T-helper 1 cell treated with Interleukin-12 subunit alpha and Interleukin-12 subunit beta and Interleukin-4 antibody, amounts not matched to agents 30 ng/mL and 1 ng/mL, for 36 hours (primary cell): ENCODE results near the gene ROBO3. TPM values are rescaled to one million over a fixed set of nuclear protein-coding genes. Genes with fewer than 3 reads are reported as not detected.

ENCODE experiments used
- intact Hi-C: fragments of 100-400 bp; cut with micrococcal nuclease; formaldehyde crosslinking; loops from one replicate; pipeline ENCODE4 v1.15.1; 2024
- total RNA-seq: library from RNA; stranded (reverse); gene quantifications from 2 replicates; pipeline ENCODE4 v1.2.3, GENCODE V29; 2022

Gene ROBO3
- total RNA-seq, 1 donor from 2014 or later, result 5.6 TPM

DNA sequence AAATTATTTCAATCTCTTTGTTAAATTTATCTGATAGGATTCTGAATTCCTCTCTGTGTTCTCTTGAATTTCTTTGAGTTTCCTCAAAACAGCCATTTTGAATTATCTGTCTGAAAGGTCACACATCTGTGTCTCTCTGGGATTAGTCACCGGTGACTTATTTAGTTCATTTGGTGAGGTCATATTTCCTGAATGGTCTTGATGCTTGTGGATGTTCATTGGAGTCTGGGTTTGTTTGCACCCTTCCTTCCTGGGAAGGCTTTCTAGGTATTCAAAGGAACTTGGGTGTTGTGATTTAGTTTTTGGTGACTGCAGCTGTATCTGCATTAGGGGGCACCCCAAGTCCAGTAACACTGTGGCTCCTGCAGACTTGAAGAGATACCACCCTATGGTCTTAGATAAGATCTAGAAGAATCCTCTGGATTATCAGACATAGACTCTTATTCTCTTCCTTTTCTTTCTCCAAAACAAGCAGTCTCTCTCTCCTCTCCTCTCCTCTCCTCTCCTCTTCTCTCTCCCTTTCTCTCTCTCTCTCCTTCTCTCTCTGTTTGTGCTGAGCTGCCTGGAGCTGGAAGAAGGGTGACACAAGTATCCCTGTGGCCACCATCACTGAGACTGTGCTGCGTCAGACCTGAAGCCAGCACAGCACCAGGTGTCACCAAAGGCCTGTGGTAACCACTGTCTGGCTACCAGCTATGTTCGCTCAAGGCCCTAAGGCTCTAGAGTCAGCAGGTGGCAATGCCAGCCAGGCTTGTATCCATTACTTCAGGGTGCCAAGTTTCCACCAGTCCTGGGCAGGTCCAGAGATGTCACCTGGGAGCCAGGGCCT, 50.5 kb downstream of the ROBO3 start:
- intact Hi-C loops, result loop anchor here (1.0 kb wide), 1 partner anchor 122 kb away; no protein-coding TSS in a partner anchor

DNA sequence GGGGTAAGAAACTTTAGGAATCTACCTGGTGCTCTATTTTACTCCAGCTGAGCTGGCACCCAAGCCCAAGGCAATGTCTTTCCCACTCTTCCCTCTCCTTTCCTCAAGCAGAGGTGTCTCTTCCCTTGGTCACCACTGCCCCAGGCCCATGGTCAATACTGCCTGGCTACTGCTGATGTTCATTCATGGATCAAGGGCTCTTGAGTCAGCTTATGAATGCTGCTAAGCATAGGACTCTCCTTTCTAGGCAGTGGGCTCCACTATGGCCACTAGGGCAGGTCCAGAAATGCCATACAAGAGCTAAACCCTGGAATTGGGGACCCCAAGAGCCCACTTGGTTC, 51.1 kb downstream of the ROBO3 start:
- intact Hi-C loops, result no loop called here

DNA sequence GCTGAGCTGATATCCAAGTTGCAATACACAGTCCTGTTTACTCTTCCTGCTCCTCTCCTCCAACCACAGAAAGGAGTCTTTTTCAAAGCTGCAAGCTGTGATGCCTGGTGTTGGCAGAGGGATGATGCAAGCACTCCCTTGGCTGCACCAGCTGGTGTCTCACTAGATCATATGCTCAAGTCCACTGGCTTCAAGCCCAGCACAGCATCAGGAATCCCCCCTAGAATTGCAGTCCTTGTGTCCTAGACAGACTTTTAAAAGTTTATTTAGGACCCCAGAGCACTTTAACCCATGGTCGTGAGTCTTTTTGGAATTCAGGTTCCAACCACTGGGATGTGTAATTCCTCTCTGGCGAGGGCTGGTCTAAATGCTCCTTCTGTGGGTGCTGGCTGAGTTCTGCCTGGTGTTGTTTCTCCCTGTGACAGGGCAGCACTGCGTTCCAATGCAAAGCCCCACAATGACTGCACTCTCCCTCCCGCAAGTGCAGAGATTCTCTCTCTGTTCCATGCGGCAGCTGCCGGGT, 51.9 kb downstream of the ROBO3 start:
- intact Hi-C loops, result no loop called here

DNA sequence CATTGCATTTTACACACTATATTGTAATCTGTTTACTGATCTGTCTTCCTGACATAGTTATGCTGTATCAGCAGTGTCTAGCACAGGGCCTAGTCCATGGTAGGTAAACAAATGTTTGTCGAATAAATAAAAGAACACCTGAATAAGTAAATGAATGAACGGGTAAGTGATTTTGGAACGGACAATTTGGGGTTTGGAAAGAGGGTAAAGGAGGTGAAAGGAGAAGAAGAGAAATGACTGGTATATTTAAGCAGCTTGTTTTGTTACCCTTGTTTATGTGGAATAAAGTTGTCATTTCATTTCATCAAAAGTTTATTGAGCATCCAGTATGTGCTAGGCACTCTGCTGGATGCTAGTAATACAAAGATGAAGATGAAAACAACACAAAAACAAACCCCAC, 53.7 kb downstream of the ROBO3 start, which contains the start of gene HEPN1:
TSS of gene HEPN1 (plus strand) at position 301 of the 400 bp plus-strand sequence.
- intact Hi-C loops, result no loop called here

DNA sequence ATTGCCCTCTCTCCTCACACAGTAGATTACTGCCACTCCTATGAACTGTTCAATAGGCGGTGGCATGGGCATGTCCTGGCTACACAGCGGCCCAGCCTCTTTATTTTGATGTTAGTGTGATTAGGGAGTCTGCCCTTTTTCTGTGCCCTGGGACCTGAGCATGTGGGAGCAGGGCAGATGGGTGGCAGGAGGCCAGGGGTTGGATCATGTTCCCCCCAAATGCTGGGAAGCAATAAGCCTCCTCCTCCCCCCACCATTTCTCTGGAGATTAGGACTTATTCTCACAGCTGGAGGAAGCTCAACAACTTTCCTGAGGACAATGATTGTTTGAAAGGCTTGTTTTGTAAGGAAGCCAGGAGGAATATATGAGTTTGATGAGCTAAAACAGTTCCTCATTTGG, 54.7 kb downstream of the ROBO3 start:
- intact Hi-C loops, result loop anchor here (1.0 to 5.0 kb wide), 2 partner anchors 31 to 43 kb away; no protein-coding TSS in a partner anchor

DNA sequence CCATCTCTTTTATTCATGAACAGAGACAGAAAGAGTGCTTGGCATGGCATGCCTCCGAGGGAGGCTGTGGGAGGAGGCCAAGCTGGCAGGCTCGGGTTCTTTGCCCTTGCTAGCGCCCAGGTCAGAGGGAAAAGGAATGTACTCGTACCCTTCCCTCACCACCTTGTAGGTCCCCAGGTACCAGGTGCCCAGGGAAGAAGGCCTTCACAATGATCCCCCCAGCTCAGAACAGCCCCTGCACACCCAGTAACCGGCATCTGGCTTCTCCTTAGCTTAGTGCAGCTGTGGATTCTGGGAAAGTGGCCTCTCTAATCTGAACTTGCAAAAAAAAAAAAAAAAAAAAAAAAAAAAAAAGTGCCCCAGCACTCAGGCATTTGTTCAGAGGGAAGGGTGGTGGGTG, 55.1 kb downstream of the ROBO3 start:
- intact Hi-C loops, result loop anchor here (1.0 to 5.0 kb wide), 2 partner anchors 31 to 43 kb away; no protein-coding TSS in a partner anchor

DNA sequence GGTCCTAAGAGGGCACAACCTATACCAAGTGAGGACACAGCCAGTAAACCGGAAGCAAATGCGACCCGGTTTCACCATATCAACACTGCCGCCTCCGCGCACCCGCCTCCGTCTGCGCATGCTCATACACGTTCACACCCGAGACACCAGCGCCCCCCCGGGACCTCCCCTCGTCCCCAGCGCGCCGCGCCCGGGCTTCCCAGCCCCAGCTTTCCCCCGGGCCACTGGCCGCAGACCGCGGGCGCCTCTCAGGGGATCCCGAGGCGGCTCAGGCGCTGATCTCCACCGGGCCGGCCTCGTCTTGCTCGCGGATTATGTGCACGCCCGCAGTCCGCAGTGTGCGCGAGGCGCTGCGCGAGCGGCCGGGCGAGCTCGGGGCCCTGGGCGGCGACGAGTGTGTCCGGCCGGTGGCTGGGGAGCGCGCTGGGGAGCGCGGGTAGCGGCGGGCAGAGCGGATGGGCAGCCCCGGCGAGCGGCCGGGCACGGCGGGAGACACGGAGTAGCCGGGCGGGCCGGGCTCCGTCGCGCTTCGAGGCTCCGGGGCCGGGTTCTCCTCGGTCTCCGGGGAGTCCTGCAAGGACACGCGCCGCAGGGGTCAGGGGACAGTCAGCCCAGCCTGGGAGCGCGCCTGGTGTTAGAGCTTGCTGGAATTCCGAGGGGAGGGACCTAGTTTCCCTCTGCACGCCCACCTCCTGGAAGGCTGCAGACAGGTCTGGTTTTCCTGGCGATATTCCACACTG, 55.8 kb downstream of the ROBO3 start:
- intact Hi-C loops, result loop anchor here (1.0 to 5.0 kb wide), 2 partner anchors 30 to 44 kb away; no protein-coding TSS in a partner anchor

DNA sequence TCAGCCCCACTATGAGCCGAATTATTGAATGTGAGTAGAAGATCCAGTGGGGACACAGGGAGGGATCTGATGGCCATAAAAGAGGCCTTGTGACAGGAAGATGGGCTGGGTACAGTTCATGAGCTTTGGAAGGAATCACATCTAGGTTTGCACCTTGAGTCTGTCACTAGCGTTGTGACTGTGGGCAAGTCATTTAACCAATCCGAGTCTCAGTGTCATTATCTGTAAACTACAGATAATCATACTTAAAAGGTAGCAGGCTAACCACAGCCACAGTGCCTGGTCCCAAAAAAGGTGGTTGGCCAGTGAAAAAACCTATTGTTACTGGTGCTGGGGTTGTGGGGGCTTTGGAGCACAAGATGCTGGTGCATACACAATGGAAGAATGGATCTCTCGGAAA, 57.6 kb downstream of the ROBO3 start:
- intact Hi-C loops, result loop anchor here (5.0 kb wide), 1 partner anchor 46 kb away; no protein-coding TSS in a partner anchor

DNA sequence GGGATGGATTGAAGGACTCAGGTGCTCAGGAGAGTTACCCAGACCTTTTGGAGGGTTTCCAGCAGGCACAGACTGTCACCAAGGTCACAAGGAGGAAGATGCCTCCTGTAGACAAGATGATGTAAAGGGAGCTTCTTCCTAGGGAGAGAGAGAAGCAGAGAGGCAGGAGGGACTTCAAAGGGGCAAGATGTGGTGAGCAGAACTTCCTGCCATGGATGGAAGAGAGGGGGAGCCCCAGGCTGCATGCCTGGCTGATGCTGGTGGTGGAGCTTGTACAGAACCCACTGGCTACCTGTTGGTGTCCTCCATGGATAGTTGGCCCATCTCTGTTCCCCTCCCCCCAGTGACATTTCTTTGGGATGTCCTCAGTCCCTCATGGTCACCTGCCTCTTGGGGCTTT, 58.1 kb downstream of the ROBO3 start:
- intact Hi-C loops, result loop anchor here (5.0 kb wide), 1 partner anchor 46 kb away; no protein-coding TSS in a partner anchor

DNA sequence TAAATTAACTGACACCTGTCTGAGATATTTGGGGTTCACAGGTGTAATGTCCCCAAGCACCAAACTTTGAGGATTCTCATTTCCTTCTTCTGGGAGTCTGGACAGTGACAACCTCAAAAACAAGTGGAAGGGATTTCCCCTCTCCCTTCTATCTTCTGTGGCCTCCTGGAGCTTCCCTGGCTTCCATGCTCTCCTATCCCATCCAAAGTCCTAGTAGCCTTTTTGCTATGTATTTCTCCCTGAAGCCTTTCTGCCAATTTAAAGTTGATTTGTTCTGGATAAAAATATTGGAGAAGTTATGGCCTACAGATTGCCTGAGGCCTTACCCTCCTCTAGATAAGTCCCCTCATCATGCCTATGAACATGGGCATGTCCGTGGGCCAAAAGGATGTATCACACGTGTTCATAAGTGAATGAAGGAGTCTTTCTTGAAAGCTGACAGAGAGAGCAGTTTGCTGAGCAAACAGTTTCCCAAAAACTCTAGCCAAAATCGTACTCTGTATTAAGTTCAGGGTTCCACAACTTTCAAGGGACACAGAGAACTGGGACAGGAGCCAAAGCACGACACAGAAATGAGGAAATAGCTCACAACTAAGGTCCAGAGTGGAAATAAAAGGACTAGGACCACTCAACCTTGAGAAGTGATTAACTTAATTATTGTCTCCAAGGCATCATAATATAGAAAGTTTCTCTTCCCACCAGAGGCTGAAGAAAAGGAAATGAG, 63.9 kb downstream of the ROBO3 start:
- intact Hi-C loops, result no loop called here

DNA sequence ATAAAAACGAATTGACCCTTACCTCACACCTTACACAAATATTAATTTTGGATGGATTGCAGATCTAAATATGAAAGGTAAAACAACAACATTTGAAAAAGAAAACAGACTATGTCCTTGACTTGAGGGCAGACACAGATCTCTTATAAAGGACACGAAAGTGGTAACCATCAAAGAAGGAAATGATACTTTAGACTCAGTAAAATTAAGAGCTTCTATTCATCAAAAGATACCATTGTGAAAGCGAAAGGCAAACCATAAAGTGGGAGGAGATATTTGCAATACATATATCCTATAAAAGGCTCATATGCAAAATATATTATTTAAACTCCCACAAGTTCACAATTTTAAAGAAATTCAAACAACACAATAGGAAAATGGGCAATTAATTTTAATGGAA, 65.6 kb downstream of the ROBO3 start:
- intact Hi-C loops, result no loop called here

Other genes with a start within 250 kb of the ROBO3 start
- gene TBRG1, start 242.6 kb upstream of the ROBO3 start, total RNA-seq, result 36.3 and 37.3 TPM in 2 replicates
- 5.9 and 6.2 TPM in 2 replicates for gene SIAE, start 191.7 kb upstream of the ROBO3 start, total RNA-seq
- 1.8 and 3.4 TPM in 2 replicates for gene SPA17, start 191.5 kb upstream of the ROBO3 start, total RNA-seq
- 2.4 and 3.1 TPM in 2 replicates for gene NRGN, start 125.5 kb upstream of the ROBO3 start, total RNA-seq
- gene VSIG2, start 113.2 kb upstream of the ROBO3 start, total RNA-seq, result not detected in 2 replicates
- gene ESAM, start 103.1 kb upstream of the ROBO3 start, total RNA-seq, result 0.41 and 0.47 TPM in 2 replicates
- gene MSANTD2, start 65.0 kb upstream of the ROBO3 start, total RNA-seq, result 9.0 and 12.7 TPM in 2 replicates
- gene ROBO4, start 32.4 kb downstream of the ROBO3 start, total RNA-seq, result not detected in 2 replicates
- gene HEPN1, start 53.8 kb downstream of the ROBO3 start, total RNA-seq, result not detected in 2 replicates
- not detected in 2 replicates for gene HEPACAM, start 70.6 kb downstream of the ROBO3 start, total RNA-seq
- 3.9 and 4.2 TPM in 2 replicates for gene CCDC15, start 88.8 kb downstream of the ROBO3 start, total RNA-seq
- 0.15 and 0.29 TPM in 2 replicates for gene SLC37A2, start 197.9 kb downstream of the ROBO3 start, total RNA-seq
- gene TMEM218, start 246.2 kb downstream of the ROBO3 start, total RNA-seq, result 15.1 and 15.9 TPM in 2 replicates